Fibroblast of lung (primary cell): ENCODE data around the gene SLC49A4.

ENCODE experiments used
- EZH2 ChIP-seq: IDR thresholded peaks from 2 replicates; pipeline ENCODE4 v1.5.1; 2012; ENCODE audit warnings: low read length, control low read depth, mild to moderate bottlenecking; ENCODE audit errors: missing control alignments
- TF ChIP-seq, protein P1 (sequence below), 2 donors: IDR thresholded peaks in 1 of 2; conservative IDR thresholded peaks in 1 of 2; 1 replicate in 1 of 2; 2 replicates in 1 of 2; pipeline ENCODE4 v1.5.1; 2011 to 2012; ENCODE audit warnings: low read length in 2 of 2, control low read depth in 1 of 2, inconsistent platforms in 1 of 2, low read depth in 1 of 2, mild to moderate bottlenecking in 1 of 2

DNA sequence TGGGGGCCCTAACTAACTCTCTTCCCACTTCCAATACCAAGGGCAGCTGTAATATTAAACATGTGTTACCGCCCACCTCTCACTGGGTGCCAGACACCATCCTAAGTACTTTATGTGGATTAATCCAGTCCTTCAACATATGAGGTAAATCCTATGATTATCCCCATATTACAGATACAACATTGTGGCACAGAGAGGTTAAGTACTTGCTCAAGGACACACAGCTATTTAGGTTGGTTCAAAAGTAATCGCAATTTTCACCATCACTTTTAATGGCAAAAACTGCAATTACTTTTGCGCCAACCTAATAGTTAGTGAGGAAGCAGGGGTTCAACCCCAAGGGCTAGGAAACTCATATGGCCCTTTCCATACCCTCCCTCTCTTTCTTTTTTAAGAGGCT lies 131.9 kb downstream of the SLC49A4 start:
- TF ChIP-seq, protein P1, sequence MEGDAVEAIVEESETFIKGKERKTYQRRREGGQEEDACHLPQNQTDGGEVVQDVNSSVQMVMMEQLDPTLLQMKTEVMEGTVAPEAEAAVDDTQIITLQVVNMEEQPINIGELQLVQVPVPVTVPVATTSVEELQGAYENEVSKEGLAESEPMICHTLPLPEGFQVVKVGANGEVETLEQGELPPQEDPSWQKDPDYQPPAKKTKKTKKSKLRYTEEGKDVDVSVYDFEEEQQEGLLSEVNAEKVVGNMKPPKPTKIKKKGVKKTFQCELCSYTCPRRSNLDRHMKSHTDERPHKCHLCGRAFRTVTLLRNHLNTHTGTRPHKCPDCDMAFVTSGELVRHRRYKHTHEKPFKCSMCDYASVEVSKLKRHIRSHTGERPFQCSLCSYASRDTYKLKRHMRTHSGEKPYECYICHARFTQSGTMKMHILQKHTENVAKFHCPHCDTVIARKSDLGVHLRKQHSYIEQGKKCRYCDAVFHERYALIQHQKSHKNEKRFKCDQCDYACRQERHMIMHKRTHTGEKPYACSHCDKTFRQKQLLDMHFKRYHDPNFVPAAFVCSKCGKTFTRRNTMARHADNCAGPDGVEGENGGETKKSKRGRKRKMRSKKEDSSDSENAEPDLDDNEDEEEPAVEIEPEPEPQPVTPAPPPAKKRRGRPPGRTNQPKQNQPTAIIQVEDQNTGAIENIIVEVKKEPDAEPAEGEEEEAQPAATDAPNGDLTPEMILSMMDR (conservative IDR thresholded peaks at IDR 0.05 in 1 of 2, IDR thresholded peaks at IDR 0.05 in 1 of 2; ENCODE audit: low read depth in 1 of 2, low read length in 2 of 2): no peak
- TF ChIP-seq EZH2: no peak
